ENCODE results near the gene STX4. TPM values are rescaled to one million over a fixed set of nuclear protein-coding genes. Genes with fewer than 3 reads are reported as not detected.

STX4 gene
- total RNA-seq, 1 donor from 2014 or later, result 48.0 TPM

GRCh38 chr16:31038993-31039392 is 5.6 kb downstream of the STX4 start:
- H3K36me3 Mint-ChIP-seq (ENCODE audit: low read depth), result peaks cover 24% of the 10 kb centered on the region
- DNase-seq (ENCODE audit: low spot score), result no peak
- H3K4me1 Mint-ChIP-seq (ENCODE audit: low read depth), result peaks cover 7% of the 10 kb centered on the region
- H3K27ac Mint-ChIP-seq (ENCODE audit: unreplicated experiment), result no peak overlapping the region
- H3K4me3 Mint-ChIP-seq (ENCODE audit: unreplicated experiment), result no peak overlapping the region
- H3K27me3 Mint-ChIP-seq (ENCODE audit: low read depth), result no peaks in the 10 kb centered on the region
- H3K9me3 Mint-ChIP-seq (ENCODE audit: low read depth), result no peaks in the 10 kb centered on the region
- TF ChIP-seq CTCF (IDR thresholded peaks at IDR 0.05), result no peak

GRCh38 chr16:31042866-31043265 is 9.5 kb downstream of the STX4 start:
- H3K27me3 Mint-ChIP-seq (ENCODE audit: low read depth), result no peaks in the 10 kb centered on the region
- H3K9me3 Mint-ChIP-seq (ENCODE audit: low read depth), result no peaks in the 10 kb centered on the region
- H3K4me3 Mint-ChIP-seq (ENCODE audit: unreplicated experiment), result no peak overlapping the region
- H3K36me3 Mint-ChIP-seq (ENCODE audit: low read depth), result peaks cover 16% of the 10 kb centered on the region
- TF ChIP-seq CTCF (IDR thresholded peaks at IDR 0.05), result no peak
- DNase-seq (ENCODE audit: low spot score), result no peak
- no peaks in the 10 kb centered on the region for H3K4me1 Mint-ChIP-seq (ENCODE audit: low read depth)
- no peak overlapping the region for H3K27ac Mint-ChIP-seq (ENCODE audit: unreplicated experiment)

GRCh38 chr16:31043352-31043751 is 10.0 kb downstream of the STX4 start:
- no peaks in the 10 kb centered on the region for H3K9me3 Mint-ChIP-seq (ENCODE audit: low read depth)
- TF ChIP-seq CTCF (IDR thresholded peaks at IDR 0.05), result no peak
- H3K27me3 Mint-ChIP-seq (ENCODE audit: low read depth), result no peaks in the 10 kb centered on the region
- no peaks in the 10 kb centered on the region for H3K4me1 Mint-ChIP-seq (ENCODE audit: low read depth)
- no peak overlapping the region for H3K27ac Mint-ChIP-seq (ENCODE audit: unreplicated experiment)
- H3K36me3 Mint-ChIP-seq (ENCODE audit: low read depth), result peaks cover 16% of the 10 kb centered on the region
- H3K4me3 Mint-ChIP-seq (ENCODE audit: unreplicated experiment), result no peak overlapping the region
- no peak for DNase-seq (ENCODE audit: low spot score)

GRCh38 chr16:31043898-31044481 is 10.6 kb downstream of the STX4 start:
- no peak for TF ChIP-seq CTCF (IDR thresholded peaks at IDR 0.05)
- Mint-ChIP-seq H3K9me3 (ENCODE audit: low read depth) (no peaks in the 10 kb centered on the region), H3K4me3 (ENCODE audit: unreplicated experiment) (no peak overlapping the region), H3K27ac (ENCODE audit: unreplicated experiment) (no peak overlapping the region), H3K27me3 (ENCODE audit: low read depth) (no peaks in the 10 kb centered on the region), H3K36me3 (ENCODE audit: low read depth) (peaks cover 10% of the 10 kb centered on the region), H3K4me1 (ENCODE audit: low read depth) (no peaks in the 10 kb centered on the region)
- no peak for DNase-seq (ENCODE audit: low spot score)

- DNase-seq (ENCODE audit: low spot score), result no peak
- peaks cover 3% of the 10 kb centered on the region for H3K9me3 Mint-ChIP-seq (ENCODE audit: low read depth)
- no peak overlapping the region for H3K27ac Mint-ChIP-seq (ENCODE audit: unreplicated experiment)
- no peak for TF ChIP-seq CTCF (IDR thresholded peaks at IDR 0.05)
- no peaks in the 10 kb centered on the region for H3K27me3 Mint-ChIP-seq (ENCODE audit: low read depth)
- H3K36me3 Mint-ChIP-seq (ENCODE audit: low read depth), result no peaks in the 10 kb centered on the region
- no peak overlapping the region for H3K4me3 Mint-ChIP-seq (ENCODE audit: unreplicated experiment)
- H3K4me1 Mint-ChIP-seq (ENCODE audit: low read depth), result peaks cover 20% of the 10 kb centered on the region
Observed at GRCh38 chr16:31050280-31051030, 17.1 kb downstream of the STX4 start.
